Left forelimb (tissue), 1 donor: ENCODE measurements around the gene ADGRL1.
"Not testable (repeated sequence)": the region's sequence is repeated elsewhere in the genome, so short reads cannot be mapped to it uniquely, and the experiment has no call there.

Experiments used
- DNase-seq: peaks from one replicate; pipeline ENCODE4 v3.0.0-alpha.2; 2018; ENCODE audit warnings: low spot score

The ADGRL1 gene

DNA sequence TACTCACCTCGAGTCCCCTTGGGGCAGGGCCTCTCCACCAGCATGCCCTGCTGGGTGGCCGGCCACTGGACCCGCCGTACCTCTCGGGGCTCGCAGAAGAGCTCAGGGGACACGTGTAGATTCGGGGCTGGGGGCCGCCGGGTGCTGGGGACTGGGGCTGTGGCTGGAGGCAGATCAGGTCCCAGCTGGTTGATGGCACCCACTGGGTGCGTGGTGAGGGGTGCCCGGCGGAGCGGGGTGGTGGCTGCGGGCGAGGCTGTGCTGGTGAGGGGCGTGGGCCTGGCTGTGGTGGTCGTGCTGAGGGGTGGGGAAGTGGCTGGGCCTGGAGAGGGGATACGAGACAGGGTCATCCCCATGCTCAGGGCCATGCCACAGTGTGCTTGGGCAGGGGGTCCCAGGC, 44.7 kb downstream of the ADGRL1 start:
- DNase-seq, result no peak

- DNase-seq, result no peak
Observed at GRCh38 chr19:14160017-14160703, 45.8 kb downstream of the ADGRL1 start.

- DNase-seq, result no peak
Observed at GRCh38 chr19:14159059-14159458, 46.9 kb downstream of the ADGRL1 start.

GRCh38 chr19:14158276-14159023, 47.5 kb downstream of the ADGRL1 start:
- no peak for DNase-seq

GRCh38 chr19:14156971-14157717, 48.8 kb downstream of the ADGRL1 start:
- no peak for DNase-seq

DNA sequence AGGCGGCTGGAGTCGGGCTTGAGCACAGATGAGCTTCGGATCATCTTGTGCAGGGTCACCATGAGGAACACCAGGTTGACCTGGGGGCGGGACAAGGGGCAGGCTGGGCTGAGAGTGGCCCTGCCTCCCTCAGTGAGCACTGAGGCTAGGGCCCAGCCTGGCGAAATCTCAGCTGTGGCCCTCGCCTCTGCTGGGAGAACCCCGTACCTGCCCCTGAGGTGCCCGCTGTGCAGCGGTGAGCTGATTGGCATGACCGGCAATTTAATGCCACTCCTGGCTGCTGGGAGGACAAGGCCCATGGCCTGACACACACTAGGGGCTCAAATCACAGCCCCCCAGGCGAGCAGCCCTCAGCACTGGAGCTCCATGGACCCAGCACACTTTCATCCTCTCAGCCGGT, 49.8 kb downstream of the ADGRL1 start:
- no peak for DNase-seq

DNA sequence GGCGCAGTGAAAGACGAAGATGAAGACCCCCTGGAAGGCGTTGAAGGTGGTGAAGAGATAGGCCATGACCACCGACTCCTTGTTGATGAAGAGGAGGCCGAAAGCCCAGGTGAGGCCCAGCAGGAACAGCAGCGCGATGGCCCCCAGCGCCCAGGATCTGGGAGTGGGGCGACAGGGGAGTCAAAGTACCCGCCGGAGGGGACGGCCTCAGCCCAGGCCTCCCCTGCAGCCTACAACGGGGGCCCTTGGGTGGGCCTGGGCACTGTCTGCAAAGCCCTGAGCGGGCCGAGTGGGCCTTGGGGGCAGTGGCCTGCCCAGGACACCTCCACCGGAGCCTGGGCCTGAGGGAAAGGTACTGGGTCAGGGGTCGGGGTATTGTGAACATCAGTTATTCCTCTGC, 50.6 kb downstream of the ADGRL1 start:
- no peak for DNase-seq

GRCh38 chr19:14152713-14153112, 53.3 kb downstream of the ADGRL1 start:
- DNase-seq, result no peak

DNA sequence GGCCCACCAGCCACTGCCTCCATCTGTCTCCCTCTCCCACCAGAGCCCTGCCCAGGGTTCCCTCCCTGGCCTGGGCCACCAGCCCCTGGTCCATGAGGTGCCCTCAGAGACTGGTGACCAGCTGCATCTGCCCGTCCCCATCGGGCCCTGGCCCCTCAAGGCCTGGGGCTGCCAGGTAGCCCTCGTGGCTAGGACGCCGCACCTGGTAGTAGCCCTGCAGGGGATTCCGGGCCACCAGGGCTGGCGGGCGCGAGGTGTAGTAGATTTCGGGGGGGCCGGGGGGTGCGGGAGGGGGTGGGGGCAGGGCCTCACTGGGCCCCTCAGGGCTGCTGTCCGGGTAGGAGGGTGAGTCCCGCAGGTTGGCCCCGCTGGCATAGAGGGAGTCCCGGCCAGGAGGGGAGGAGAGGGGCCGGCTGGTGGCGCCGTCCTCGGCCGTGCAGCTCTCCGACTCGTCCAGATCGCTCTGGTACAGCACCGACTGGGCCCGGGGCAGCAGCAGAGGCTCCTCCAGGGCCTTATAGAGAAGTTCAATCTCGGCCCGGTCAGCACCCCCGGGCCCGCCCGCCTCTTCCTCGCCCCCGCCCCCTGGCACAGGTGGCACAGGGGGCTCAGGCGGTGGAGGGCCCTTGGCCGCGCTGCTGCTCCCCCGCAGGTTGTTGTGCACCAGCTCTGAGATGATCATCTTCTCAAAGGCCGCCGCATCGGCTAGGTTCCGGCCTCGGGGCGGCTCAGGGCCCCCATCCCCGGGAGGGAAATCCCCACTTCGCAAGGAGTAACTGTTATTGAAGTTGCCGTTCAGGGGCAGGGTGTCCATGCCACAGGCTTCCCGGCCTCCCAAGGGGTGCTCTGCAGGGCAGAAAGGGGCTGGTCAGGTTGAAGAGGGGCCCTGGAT, 55.0 kb downstream of the ADGRL1 start:
- DNase-seq, result no peak

GRCh38 chr19:14150041-14150769, 55.8 kb downstream of the ADGRL1 start:
- DNase-seq, result no peak

GRCh38 chr19:14149509-14149994, 56.4 kb downstream of the ADGRL1 start:
- peak; percentile 89 for DNase-seq

DNA sequence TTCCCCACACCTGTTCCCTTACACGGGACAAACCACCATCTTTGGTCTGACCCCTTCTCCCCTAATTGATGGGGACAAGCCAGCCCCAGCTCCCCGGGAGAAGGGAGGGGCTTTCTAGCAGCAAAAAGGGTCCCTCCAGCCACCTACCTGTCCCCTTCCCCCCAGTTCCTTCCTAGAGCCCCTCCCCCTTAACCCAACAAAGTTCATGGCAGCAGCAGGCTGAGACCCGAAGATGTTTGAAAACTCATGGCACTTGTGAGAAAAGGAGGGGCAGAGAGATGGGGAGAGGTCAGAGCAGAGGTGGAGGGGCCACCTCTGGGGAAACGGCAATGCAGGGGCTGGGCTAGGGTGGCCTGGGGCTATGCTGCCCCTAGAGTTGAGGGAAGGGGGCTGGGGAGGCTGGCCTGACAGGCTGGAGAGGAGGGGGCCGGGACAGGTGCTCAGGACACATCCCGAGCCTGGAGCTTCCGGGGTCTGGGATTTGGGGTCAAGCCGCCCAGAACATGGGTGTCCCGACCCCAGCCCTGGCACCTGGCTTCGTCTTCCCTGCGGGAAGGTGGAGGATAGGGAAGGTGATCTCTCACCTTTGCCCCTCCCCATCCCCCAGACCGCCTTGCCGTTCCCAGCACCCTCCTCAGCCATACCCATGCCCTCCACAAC, 57.1 kb downstream of the ADGRL1 start:
- no peak for DNase-seq

GRCh38 chr19:14147797-14148605, 58.0 kb downstream of the ADGRL1 start:
- peak; percentile 87 for DNase-seq

DNA sequence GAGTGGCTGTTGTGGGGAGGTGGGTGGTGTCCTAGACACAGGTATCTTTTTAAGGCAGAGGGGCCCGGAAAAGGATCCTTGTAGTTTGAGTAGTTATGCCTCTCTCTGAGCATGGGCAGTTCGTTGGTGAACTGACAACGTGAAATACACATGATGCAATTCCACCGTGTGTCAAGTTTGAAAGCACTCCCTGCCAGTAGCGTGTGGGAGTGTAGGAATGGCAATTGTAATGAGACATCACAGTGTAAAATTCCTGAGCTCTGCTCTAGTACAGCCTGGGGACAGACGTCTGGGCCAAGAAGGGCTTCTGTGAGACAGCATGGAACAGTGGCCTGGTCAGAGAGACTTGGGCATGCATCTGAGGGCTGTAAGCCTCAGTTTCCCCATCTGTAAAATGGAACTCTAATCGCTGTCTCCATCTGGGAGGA, 59.2 kb downstream of the ADGRL1 start:
- no peak for DNase-seq

DNA sequence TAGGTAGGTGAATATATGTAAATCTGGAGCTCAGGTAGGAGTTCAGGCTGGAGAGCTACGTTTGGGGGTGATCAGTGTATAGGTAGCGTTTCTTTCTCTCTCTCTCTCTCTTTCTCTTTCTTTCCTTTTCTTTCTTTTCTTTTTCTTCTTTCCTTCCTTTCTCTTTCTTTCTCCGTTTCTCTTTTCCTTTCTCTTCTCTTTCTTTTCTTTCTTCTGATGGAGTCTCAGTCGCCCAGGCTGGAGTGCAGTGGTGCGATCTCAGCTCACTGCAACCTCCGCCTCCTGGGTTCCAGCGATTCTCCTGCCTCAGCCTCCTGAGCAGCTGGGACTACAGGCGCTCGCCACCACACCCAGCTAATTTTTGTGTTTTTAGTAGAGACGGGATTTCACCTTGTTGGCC, 59.8 kb downstream of the ADGRL1 start:
- not testable (repeated sequence) for DNase-seq

GRCh38 chr19:14145381-14145780, 60.6 kb downstream of the ADGRL1 start:
- no peak for DNase-seq

- DNase-seq, result no peak
Observed at GRCh38 chr19:14142262-14143190, 63.4 kb downstream of the ADGRL1 start.

- no peak for DNase-seq
Observed at GRCh38 chr19:14141041-14141440, 64.9 kb downstream of the ADGRL1 start.
